H54 (cell line): ENCODE results near the gene TXN.
"Not testable (repeated sequence)": the region's sequence is repeated elsewhere in the genome, so short reads cannot be mapped to it uniquely, and the experiment has no call there.

Experiments
- DNase-seq: peaks from one replicate; pipeline ENCODE4 v3.0.0; 2011; ENCODE audit warnings: low spot score, mixed read lengths; ENCODE audit not compliant: insufficient read length
- FAIRE-seq: peaks from 3 replicates; lab custom pipeline; 2011; peaks lifted over from hg19 to GRCh38; lab: Jason Lieb, UNC
- POLR2A ChIP-seq: IDR thresholded peaks from 2 replicates; pipeline ENCODE4 v1.6.1; 2011; ENCODE audit warnings: low read depth, mild to moderate bottlenecking, low read length

TXN gene

GRCh38 chr9:110276781-110277180 lies 20.5 kb upstream of the TXN start:
- FAIRE-seq, result no peak
- no peak for TF ChIP-seq POLR2A
- no peak for DNase-seq

- TF ChIP-seq POLR2A, result no peak
- no peak for DNase-seq
- FAIRE-seq, result no peak
Observed at GRCh38 chr9:110270211-110270995, 14.1 kb upstream of the TXN start.

- no peak for TF ChIP-seq POLR2A
- no peak for DNase-seq
- FAIRE-seq, result no peak
Observed at GRCh38 chr9:110266795-110267194, 10.5 kb upstream of the TXN start.

GRCh38 chr9:110261632-110262031 lies 5.3 kb upstream of the TXN start:
- DNase-seq (no peak), FAIRE-seq (no peak)
- no peak for TF ChIP-seq POLR2A

- TF ChIP-seq POLR2A, result no peak
- DNase-seq (no peak), FAIRE-seq (no peak)
Observed at GRCh38 chr9:110260911-110261310, 4.6 kb upstream of the TXN start.

- DNase-seq, result no peak
- FAIRE-seq, result no peak
- TF ChIP-seq POLR2A, result no peak
Observed at GRCh38 chr9:110259566-110259965, 3.3 kb upstream of the TXN start.

GRCh38 chr9:110258690-110259091 lies 2.4 kb upstream of the TXN start:
- no peak for FAIRE-seq
- no peak for DNase-seq
- no peak for TF ChIP-seq POLR2A

- FAIRE-seq (peak; percentile 48), DNase-seq (no peak)
- TF ChIP-seq POLR2A, result no peak
Observed at GRCh38 chr9:110257956-110258355, 1.6 kb upstream of the TXN start.

- DNase-seq (no peak), FAIRE-seq (no peak)
- TF ChIP-seq POLR2A, result peak; percentile 21; the same call in 1 of the 2 replicates
Observed at GRCh38 chr9:110257097-110257841, 962 bp upstream of the TXN start.

- TF ChIP-seq POLR2A, result peak; percentile 38; the same call in 1 of the 2 replicates
- DNase-seq (peak; percentile 80), FAIRE-seq (no peak)
Observed at GRCh38 chr9:110255463-110256379, 586 bp downstream of the TXN start.

- DNase-seq, result no peak
- TF ChIP-seq POLR2A, result no peak
- no peak for FAIRE-seq
Observed at GRCh38 chr9:110255034-110255462, 1.3 kb downstream of the TXN start.

GRCh38 chr9:110254500-110254899 lies 1.8 kb downstream of the TXN start:
- FAIRE-seq, result no peak
- TF ChIP-seq POLR2A, result no peak
- no peak for DNase-seq

GRCh38 chr9:110252509-110253139 lies 3.7 kb downstream of the TXN start:
- TF ChIP-seq POLR2A, result no peak
- FAIRE-seq (no peak), DNase-seq (no peak)

- not testable (repeated sequence) for FAIRE-seq, DNase-seq
Observed at GRCh38 chr9:110251770-110252169, 4.5 kb downstream of the TXN start.
